Head of caudate nucleus (tissue), 42 donors: Measurements from ENCODE around the gene KCNK7.
A peak's percentile ranks its signal among the peaks of the same experiment; 100 is the strongest.
"Not testable (repeated sequence)": the region's sequence is repeated elsewhere in the genome, so short reads cannot be mapped to it uniquely, and the experiment has no call there.

Source experiments
- DNase-seq, 42 donors: peaks; one replicate each; pipeline versions ENCODE4 v3.0.0 to v3.0.0-alpha.2; 2020 to 2021; ENCODE audit warnings: mixed read lengths in 7 of 42
- intact Hi-C: fragments of 100-400 bp; cut with DNase I; formaldehyde crosslinking; loops from one replicate; pipeline ENCODE4 v1.15.0; 2022

KCNK7 gene

GRCh38 chr11:65565624-65566453 lies 29.8 kb downstream of the KCNK7 start:
- intact Hi-C loops: no loop called here

GRCh38 chr11:65564879-65565559 lies 30.6 kb downstream of the KCNK7 start:
- DNase-seq, intact Hi-C loops: not testable (repeated sequence)

More at GRCh38 chr11:65565624-65566453, 29.8 kb downstream of the KCNK7 start:
- no peak for DNase-seq

DNA sequence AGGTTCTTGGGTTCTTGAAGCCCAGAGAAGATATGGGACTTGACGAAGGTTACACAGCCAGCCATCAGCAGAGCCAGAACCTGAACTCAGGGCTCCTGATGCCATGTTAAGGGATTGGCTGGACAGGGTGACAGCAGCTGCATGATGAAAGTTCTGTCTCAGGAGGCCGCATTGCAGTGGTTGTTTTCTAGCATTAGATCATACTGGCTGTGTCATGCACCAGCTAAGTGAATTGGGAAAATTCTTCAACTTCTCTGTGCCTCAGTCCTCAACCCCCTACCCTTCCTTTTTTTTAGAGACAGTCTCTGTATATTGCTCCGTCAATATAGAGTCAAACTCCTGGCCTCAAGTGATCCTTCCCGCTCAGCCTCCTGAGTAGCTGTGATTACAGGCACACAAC lies 32.0 kb downstream of the KCNK7 start:
- no peak for DNase-seq
- intact Hi-C loops: no loop called here

DNA sequence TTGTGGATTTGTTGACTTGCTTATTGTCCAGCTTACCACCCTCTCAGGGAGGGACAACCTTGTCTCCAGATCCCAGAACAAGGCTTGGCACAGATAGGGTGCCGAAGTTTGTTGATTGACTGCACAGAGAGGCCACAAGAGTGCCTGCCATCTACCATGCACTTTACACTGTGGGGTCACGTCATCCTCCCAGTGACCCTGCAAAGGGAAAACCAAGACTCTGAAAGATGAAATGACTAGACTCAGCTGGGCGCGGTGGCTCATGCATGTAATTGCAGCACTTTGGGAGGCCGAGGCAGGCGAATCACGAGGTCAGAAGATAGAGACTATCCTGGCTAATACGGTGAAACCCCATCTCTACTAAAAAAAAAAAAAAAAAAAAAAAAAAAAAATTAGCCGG lies 32.8 kb downstream of the KCNK7 start:
- intact Hi-C loops: no loop called here
- no peak for DNase-seq

GRCh38 chr11:65562020-65562419 lies 33.6 kb downstream of the KCNK7 start:
- no peak for DNase-seq
- intact Hi-C loops: no loop called here

DNA sequence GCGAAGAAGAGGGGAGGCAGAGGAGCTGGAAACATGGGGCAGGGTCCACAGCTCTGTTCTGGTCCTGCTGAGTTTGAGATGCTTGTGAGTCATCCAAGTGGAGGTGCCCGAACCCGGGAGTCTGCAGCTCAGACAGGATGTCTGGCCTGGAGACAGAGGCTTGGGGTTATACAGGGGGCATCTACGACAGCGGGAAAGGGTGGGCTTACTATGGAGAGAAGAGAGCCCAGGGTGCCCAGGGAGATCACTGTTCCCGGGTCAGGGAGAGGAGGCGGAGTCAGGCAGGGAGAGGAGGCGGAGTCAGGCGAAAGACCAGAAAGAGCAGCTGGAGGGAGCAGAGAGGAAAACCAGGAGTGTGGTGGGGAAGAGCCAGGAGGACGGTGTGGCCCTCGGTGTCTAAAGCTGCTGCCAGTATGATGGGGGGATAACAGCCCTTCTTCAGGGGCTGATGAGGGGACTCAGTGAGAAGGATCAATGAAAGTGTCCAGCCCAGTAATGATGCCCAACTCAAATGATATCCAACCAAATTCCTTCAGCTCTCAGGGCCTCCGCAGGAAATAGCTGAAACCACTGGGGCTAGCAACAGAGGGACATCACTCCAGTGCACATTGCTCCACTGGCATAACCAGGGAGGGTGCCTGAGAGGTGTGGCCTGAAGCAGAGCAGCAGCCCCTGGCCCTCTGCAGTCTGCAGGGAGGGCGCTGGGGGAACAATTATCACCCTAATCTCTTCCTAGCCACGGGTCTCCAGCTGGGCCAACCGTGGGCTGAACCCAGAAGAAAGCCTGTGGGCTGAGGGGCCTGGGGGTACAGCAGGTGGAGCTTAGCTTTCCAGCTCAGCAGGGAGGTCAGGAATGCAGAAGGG lies 34.8 kb downstream of the KCNK7 start:
- intact Hi-C loops: no loop called here
- peak in 37 of 42 donors; percentile 51 to 86 (median 70) for DNase-seq

DNA sequence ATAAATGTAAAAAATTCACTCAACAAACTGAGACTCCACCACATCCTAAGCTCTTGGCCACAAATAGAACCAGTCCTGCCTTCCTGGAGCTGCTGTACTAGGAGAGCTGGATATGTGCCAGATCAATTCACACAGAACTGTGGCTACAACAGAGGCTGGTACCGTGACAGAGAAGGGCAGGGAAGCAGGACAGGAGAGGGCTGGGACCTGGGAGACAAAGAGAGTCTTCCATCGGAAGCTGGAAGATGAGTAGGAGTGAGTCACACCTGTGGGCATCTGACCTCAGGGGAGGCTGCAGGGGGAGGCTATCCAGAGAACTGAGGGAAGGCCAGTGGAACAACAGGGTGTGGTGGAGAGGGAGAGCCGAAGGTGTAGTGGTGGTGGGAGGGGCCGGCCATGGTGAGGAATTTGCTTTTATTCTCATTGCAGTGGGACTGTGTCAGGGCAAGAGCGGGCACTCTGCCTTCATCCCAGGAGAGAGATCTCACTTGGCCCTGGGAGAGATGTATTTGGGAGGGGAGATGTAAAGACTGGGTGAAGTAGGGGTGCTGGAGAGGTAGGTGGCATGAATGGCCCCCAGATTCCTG lies 35.6 kb downstream of the KCNK7 start:
- DNase-seq: peak in 3 of 42 donors; percentile 35 to 70 (median 44)
- intact Hi-C loops: no loop called here

DNA sequence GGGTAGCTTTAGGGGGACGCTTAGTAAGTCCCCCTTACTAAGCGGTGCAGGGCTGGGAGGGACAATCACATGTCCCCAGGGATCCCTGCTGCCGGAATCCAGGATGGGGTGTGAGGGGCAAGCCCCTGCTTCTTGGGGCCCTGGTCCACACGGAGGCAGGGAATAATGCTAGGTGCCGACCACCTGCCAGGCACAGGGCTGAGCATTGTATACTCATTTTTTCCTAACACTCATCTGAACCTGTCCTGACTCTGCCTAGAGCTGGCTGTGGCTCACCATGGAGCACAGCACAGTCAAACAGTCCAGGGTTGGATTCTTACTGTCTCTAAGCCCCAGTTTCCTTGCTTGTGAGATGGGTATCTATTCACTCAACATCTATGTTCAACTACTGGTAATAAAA lies 36.1 kb downstream of the KCNK7 start:
- intact Hi-C loops: no loop called here
- DNase-seq: no peak

DNA sequence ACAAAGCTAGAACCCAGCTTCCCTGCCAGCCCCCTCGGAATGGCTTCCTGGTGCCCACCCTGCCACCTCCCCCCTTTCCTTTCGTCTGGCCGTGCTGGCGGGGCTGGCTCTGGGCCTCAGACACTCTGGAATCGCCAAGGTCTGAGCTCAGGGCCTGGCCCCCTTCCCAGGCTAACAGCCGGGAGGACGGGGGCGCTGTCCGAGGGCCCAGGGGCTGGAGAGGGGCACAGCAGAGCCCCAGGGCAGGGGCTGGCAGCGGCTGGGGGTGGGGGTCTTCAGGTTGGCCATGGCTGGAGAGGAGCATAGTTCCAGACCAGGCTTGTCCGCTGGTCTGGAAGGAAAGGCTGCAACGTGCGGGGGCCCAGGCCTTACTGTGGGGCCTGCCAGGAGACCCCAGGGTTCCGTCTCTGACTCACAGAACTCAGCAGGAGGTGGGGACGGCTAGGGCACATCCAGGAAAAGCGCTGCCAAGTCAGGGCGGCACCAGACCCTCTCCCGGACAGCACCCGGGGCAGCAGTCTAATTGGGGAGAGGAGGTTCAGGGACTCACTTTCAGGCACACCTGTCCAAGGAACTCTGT lies 36.6 kb downstream of the KCNK7 start:
- peak; percentile 42 to 90 (median 77) for DNase-seq
- intact Hi-C loops: no loop called here

- DNase-seq: peak; percentile 57 to 94 (median 86)
- intact Hi-C loops: no loop called here
Observed at GRCh38 chr11:65558002-65558929, 37.3 kb downstream of the KCNK7 start, which contains the start of gene LTBP3. Gene LTBP3, minus strand, starts transcription at chr11:65558359. Its CDS starts 400 bp downstream, at chr11:65557959.

GRCh38 chr11:65557280-65558001 lies 38.2 kb downstream of the KCNK7 start:
- intact Hi-C loops: no loop called here

DNA sequence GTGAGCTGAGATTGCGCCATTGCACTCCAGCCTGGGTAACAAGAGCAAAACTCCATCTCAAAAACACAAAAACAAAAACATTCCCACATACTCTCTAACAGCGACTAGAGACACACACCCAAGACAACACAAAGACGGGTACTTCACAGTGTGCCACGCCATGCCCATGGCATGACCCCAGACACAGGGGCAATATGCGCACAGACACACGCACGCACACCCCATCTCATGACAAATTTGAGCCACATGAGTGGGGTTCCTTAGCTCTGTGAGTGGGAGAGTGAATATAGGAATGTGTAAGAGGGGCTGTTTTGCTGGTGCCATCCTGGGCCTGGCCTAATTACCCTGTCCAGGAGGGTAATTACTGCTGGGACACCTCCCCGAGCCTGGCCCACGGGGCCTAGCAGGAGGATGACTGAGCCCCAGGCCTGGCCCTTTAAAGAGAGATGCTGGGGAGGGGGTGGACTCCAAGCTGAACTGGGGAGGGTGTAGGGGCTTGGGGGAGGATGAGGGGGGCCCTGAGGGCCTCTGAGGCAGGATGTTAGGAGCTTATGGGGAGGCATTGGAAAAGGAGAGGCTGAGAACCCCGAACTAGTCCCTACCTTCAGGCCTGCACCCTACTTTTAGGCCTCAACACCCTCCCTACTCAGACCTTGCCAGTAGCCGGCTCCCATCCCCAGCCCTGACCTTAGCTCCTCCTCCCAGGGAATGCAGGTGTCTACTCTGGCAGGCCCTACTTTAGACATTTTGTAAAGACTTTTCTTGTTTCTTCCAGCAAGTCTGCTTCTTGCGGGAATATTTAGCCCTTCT lies 38.9 kb downstream of the KCNK7 start:
- DNase-seq: no peak
- intact Hi-C loops: no loop called here

More at GRCh38 chr11:65557280-65558001, 38.2 kb downstream of the KCNK7 start:
- peak in 19 of 42 donors; percentile 27 to 65 (median 53) for DNase-seq

DNA sequence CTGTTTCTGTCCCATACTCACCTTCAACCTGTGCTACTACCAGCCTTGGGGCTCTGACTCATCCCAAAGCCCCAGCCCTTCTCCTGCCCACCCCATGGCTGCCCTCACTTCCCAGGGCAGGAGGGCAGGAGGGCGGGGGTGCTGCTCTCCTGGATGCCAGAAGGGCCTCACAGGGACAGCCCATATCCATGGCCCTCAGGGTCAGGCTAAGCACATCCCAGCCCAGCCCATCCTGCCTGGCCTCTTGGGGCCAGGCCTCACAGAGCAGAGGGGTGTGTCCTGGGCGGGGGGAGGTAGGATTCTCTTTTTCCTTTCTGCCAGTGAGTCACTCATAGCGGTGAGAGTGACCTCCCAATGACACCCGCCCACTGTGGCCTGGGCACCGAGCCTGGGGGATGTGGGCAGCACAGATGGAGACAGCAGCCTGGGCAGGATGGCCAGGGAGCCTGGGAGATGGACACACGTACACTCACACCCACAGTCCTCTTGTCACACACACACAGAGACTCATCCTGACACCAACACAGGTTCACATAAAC lies 39.8 kb downstream of the KCNK7 start:
- no peak for DNase-seq

GRCh38 chr11:65554842-65555430 lies 40.7 kb downstream of the KCNK7 start:
- DNase-seq: no peak
- intact Hi-C loops: no loop called here

More for the DNA sequence above, 39.8 kb downstream of the KCNK7 start:
- intact Hi-C loops: no loop called here

- intact Hi-C loops: no loop called here
- no peak for DNase-seq
Observed at GRCh38 chr11:65554057-65554818, 41.4 kb downstream of the KCNK7 start.
